ENCODE results near the gene MAP1LC3B. TPM values are rescaled to one million over a fixed set of nuclear protein-coding genes. Genes with fewer than 3 reads are reported as not detected.

The MAP1LC3B gene
- total and polyA plus RNA-seq, 2 donors (not counting 1 experiment from before 2014, with no cell fraction given) = 72.7 to 75.8 TPM

- Histone ChIP-seq H3K9me3 (ENCODE audit: control extremely low read depth in 1 of 3, control insufficient read depth in 2 of 3, insufficient read depth in 1 of 3, low read length in 2 of 3) (peaks cover 0 to 5% (median 0%) of the 10 kb centered on the region in 3 donors), H3K4me3 (ENCODE audit: control extremely low read depth in 1 of 5, extremely low read depth in 1 of 5, insufficient read depth in 1 of 5, low read depth in 2 of 5, low read length in 4 of 5) (no peak overlapping the region), H3K79me2 (ENCODE audit: control insufficient read depth, insufficient read depth, low read length) (no peaks in the 10 kb centered on the region), H3K4me1 (ENCODE audit: control insufficient read depth in 2 of 2, insufficient read depth in 2 of 2, low read length in 2 of 2) (no peaks in the 10 kb centered on the region), H3K9ac (ENCODE audit: low read length) (no peak overlapping the region), H2AFZ (ENCODE audit: insufficient read depth, low read depth, low read length, poor library complexity, severe bottlenecking) (no peak overlapping the region), H3K4me2 (replicated peaks; ENCODE audit: low read depth, low read length, poor library complexity, severe bottlenecking) (no peak overlapping the region), H4K20me1 (ENCODE audit: control insufficient read depth, insufficient read depth, low read length, poor library complexity, severe bottlenecking) (no peaks in the 10 kb centered on the region), H3K36me3 (replicated peaks in 1 of 2; ENCODE audit: control extremely low read depth in 1 of 2, control insufficient read depth in 1 of 2, extremely low read depth in 1 of 2, insufficient read depth in 2 of 2, low read length in 1 of 2) (no peaks in the 10 kb centered on the region), H3K27ac (ENCODE audit: low read length in 2 of 2) (no peak overlapping the region), H3K27me3 (replicated peaks in 1 of 4; ENCODE audit: control extremely low read depth in 1 of 4, control insufficient read depth in 3 of 4, insufficient read depth in 4 of 4, low read length in 3 of 4) (no peaks in the 10 kb centered on the region)
- WGBS (ENCODE audit: insufficient coverage) = no CpG with 5 or more reads among the region's 7 CpGs
- intact Hi-C loops (cut with micrococcal nuclease) = no loop called here
- Mint-ChIP-seq H3K27ac (no peak overlapping the region), H3K27me3 (no peaks in the 10 kb centered on the region), H3K9me3 (ENCODE audit: insufficient read depth) (no peaks in the 10 kb centered on the region), H3K4me1 (no peaks in the 10 kb centered on the region), H3K4me3 (no peak overlapping the region)
- DNase-seq (no peak), ATAC-seq (ENCODE audit: low read depth) (no peak)
- TF ChIP-seq CTCF (IDR thresholded peaks at IDR 0.05) (no peak), EZH2 (IDR thresholded peaks at IDR 0.05; ENCODE audit: borderline replicate concordance, insufficient read depth, low read depth, low read length, poor library complexity, severe bottlenecking) (no peak)
- POLR2A ChIA-PET = no interaction called here
- CTCF ChIA-PET = interaction anchor here (0.7 kb wide), 1 partner anchor 449 kb away, joined by 3 read pairs; no protein-coding TSS in a partner anchor
Observed at GRCh38 chr16:87445486-87445885, 53.4 kb downstream of the MAP1LC3B start.

GRCh38 chr16:87446479-87446878 lies 54.3 kb downstream of the MAP1LC3B start:
- 100% methylated on average over 2 of the region's 7 CpGs for whole genome bisulfite sequencing (ENCODE audit: insufficient coverage)
- H3K4me3 ChIP-seq (ENCODE audit: control extremely low read depth in 1 of 5, extremely low read depth in 1 of 5, insufficient read depth in 1 of 5, low read depth in 2 of 5, low read length in 4 of 5) = no peak overlapping the region
- H2AFZ ChIP-seq (ENCODE audit: insufficient read depth, low read depth, low read length, poor library complexity, severe bottlenecking) = no peak overlapping the region
- H3K79me2 ChIP-seq (ENCODE audit: control insufficient read depth, insufficient read depth, low read length) = no peaks in the 10 kb centered on the region
- no peak for DNase-seq
- H3K36me3 ChIP-seq (replicated peaks in 1 of 2; ENCODE audit: control extremely low read depth in 1 of 2, control insufficient read depth in 1 of 2, extremely low read depth in 1 of 2, insufficient read depth in 2 of 2, low read length in 1 of 2) = no peaks in the 10 kb centered on the region
- TF ChIP-seq CTCF (IDR thresholded peaks at IDR 0.05) (no peak), EZH2 (IDR thresholded peaks at IDR 0.05; ENCODE audit: borderline replicate concordance, insufficient read depth, low read depth, low read length, poor library complexity, severe bottlenecking) (no peak)
- no peaks in the 10 kb centered on the region for H3K4me1 ChIP-seq (ENCODE audit: control insufficient read depth in 2 of 2, insufficient read depth in 2 of 2, low read length in 2 of 2)
- H3K9ac ChIP-seq (ENCODE audit: low read length) = no peak overlapping the region
- Mint-ChIP-seq H3K9me3 (ENCODE audit: insufficient read depth) (no peaks in the 10 kb centered on the region), H3K27me3 (no peaks in the 10 kb centered on the region), H3K4me3 (no peak overlapping the region), H3K27ac (no peak overlapping the region), H3K4me1 (no peaks in the 10 kb centered on the region)
- H3K27ac ChIP-seq (ENCODE audit: low read length in 2 of 2) = no peak overlapping the region
- no peak overlapping the region for H3K4me2 ChIP-seq (replicated peaks; ENCODE audit: low read depth, low read length, poor library complexity, severe bottlenecking)
- intact Hi-C loops (cut with micrococcal nuclease) = no loop called here
- ATAC-seq (ENCODE audit: low read depth) = no peak
- POLR2A ChIA-PET = no interaction called here
- CTCF ChIA-PET = no interaction called here
- H3K27me3 ChIP-seq (replicated peaks in 1 of 4; ENCODE audit: control extremely low read depth in 1 of 4, control insufficient read depth in 3 of 4, insufficient read depth in 4 of 4, low read length in 3 of 4) = no peaks in the 10 kb centered on the region
- no peaks in the 10 kb centered on the region for H4K20me1 ChIP-seq (ENCODE audit: control insufficient read depth, insufficient read depth, low read length, poor library complexity, severe bottlenecking)
- peaks cover 0 to 5% (median 0%) of the 10 kb centered on the region in 3 donors for H3K9me3 ChIP-seq (ENCODE audit: control extremely low read depth in 1 of 3, control insufficient read depth in 2 of 3, insufficient read depth in 1 of 3, low read length in 2 of 3)

All from B cell (primary cell).